ENCODE results near the gene THSD4. TPM values are rescaled to one million over a fixed set of nuclear protein-coding genes. Genes with fewer than 3 reads are reported as not detected.
A peak's percentile ranks its signal among the peaks of the same experiment; 100 is the strongest.

The THSD4 gene
- polyA plus RNA-seq, 1 donor (not counting 4 experiments of a cell fraction or from before 2014, with no cell fraction given) = 24.5 TPM

GRCh38 chr15:71272932-71273331, 157.7 kb downstream of the THSD4 start:
- H3K9me1 ChIP-seq (ENCODE audit: control insufficient read depth, extremely low read depth, insufficient read depth, low read length) = no peaks in the 10 kb centered on the region
- no peak overlapping the region for H3K27ac ChIP-seq (ENCODE audit: control insufficient read depth, insufficient read depth, low read length)
- H3K4me2 ChIP-seq (ENCODE audit: control insufficient read depth, extremely low read depth, insufficient read depth, low read depth, low read length) = no peak overlapping the region
- no peak overlapping the region for H3K4me3 ChIP-seq (ENCODE audit: control insufficient read depth in 2 of 3, extremely low read depth in 1 of 3, insufficient read depth in 2 of 3, low read depth in 1 of 3, low read length in 3 of 3)
- DNase-seq (ENCODE audit: low read depth, low spot score) (no peak), FAIRE-seq (no peak)
- H2AFZ ChIP-seq (ENCODE audit: control insufficient read depth, low read length) = no peak overlapping the region
- H3K36me3 ChIP-seq (ENCODE audit: control insufficient read depth in 2 of 2, extremely low read depth in 1 of 2, insufficient read depth in 2 of 2, low read length in 2 of 2) = no peaks in the 10 kb centered on the region
- no peaks in the 10 kb centered on the region for H3K9me3 ChIP-seq (ENCODE audit: control insufficient read depth, low read depth, low read length)
- no peak for TF ChIP-seq EZH2 (IDR thresholded peaks at IDR 0.05; ENCODE audit: low read length)
- no peak for TF ChIP-seq CTCF (optimal IDR thresholded peaks at IDR 0.05 in 1 of 3, IDR thresholded peaks at IDR 0.05 in 1 of 3, conservative IDR thresholded peaks at IDR 0.05 in 1 of 3; ENCODE audit: extremely low read depth in 1 of 3, insufficient read depth in 2 of 3, low read length in 3 of 3)
- dilution Hi-C loops (cut with MboI; ENCODE audit: extremely low pct_ligation_motif_present, low sequenced_read_pairs) = no loop called here
- peaks cover 36% of the 10 kb centered on the region for H3K4me1 ChIP-seq (ENCODE audit: control insufficient read depth, extremely low read depth, insufficient read depth, low read length)
- no peak overlapping the region for H3K9ac ChIP-seq (ENCODE audit: control insufficient read depth, extremely low read depth, insufficient read depth, low read length)
- H3K27me3 ChIP-seq (ENCODE audit: control insufficient read depth, extremely low read depth, insufficient read depth, low read length) = no peaks in the 10 kb centered on the region
- no peaks in the 10 kb centered on the region for H4K20me1 ChIP-seq (ENCODE audit: control insufficient read depth, extremely low read depth, insufficient read depth, low read length)
- H3K79me2 ChIP-seq (ENCODE audit: control insufficient read depth, insufficient read depth, low read length) = peaks cover 4% of the 10 kb centered on the region

- Histone ChIP-seq H3K4me2 (ENCODE audit: control insufficient read depth, extremely low read depth, insufficient read depth, low read depth, low read length) (no peak overlapping the region), H3K9ac (ENCODE audit: control insufficient read depth, extremely low read depth, insufficient read depth, low read length) (no peak overlapping the region), H3K36me3 (ENCODE audit: control insufficient read depth in 2 of 2, extremely low read depth in 1 of 2, insufficient read depth in 2 of 2, low read length in 2 of 2) (no peaks in the 10 kb centered on the region), H3K27ac (ENCODE audit: control insufficient read depth, insufficient read depth, low read length) (no peak overlapping the region), H2AFZ (ENCODE audit: control insufficient read depth, low read length) (no peak overlapping the region), H3K79me2 (ENCODE audit: control insufficient read depth, insufficient read depth, low read length) (peaks cover 4% of the 10 kb centered on the region), H3K4me3 (ENCODE audit: control insufficient read depth in 2 of 3, extremely low read depth in 1 of 3, insufficient read depth in 2 of 3, low read depth in 1 of 3, low read length in 3 of 3) (no peak overlapping the region), H3K9me1 (ENCODE audit: control insufficient read depth, extremely low read depth, insufficient read depth, low read length) (no peaks in the 10 kb centered on the region), H3K9me3 (ENCODE audit: control insufficient read depth, low read depth, low read length) (no peaks in the 10 kb centered on the region), H3K4me1 (ENCODE audit: control insufficient read depth, extremely low read depth, insufficient read depth, low read length) (peaks cover 45% of the 10 kb centered on the region), H3K27me3 (ENCODE audit: control insufficient read depth, extremely low read depth, insufficient read depth, low read length) (no peaks in the 10 kb centered on the region), H4K20me1 (ENCODE audit: control insufficient read depth, extremely low read depth, insufficient read depth, low read length) (no peaks in the 10 kb centered on the region)
- FAIRE-seq (peak; percentile 32), DNase-seq (ENCODE audit: low read depth, low spot score) (no peak)
- dilution Hi-C loops (cut with MboI; ENCODE audit: extremely low pct_ligation_motif_present, low sequenced_read_pairs) = no loop called here
- TF ChIP-seq EZH2 (IDR thresholded peaks at IDR 0.05; ENCODE audit: low read length) (no peak), CTCF (optimal IDR thresholded peaks at IDR 0.05 in 1 of 3, IDR thresholded peaks at IDR 0.05 in 1 of 3, conservative IDR thresholded peaks at IDR 0.05 in 1 of 3; ENCODE audit: extremely low read depth in 1 of 3, insufficient read depth in 2 of 3, low read length in 3 of 3) (no peak)
Measured at GRCh38 chr15:71273731-71274447, 158.6 kb downstream of the THSD4 start.
